ENCODE results near the gene MGMT.

The MGMT gene

GRCh38 chr10:129455625-129456024 lies 11.4 kb upstream of the MGMT start:
- no peak for DNase-seq (ENCODE audit: low read depth)

GRCh38 chr10:129459762-129460539 lies 7.1 kb upstream of the MGMT start:
- no peak for DNase-seq (ENCODE audit: low read depth)

GRCh38 chr10:129462257-129462795 lies 4.7 kb upstream of the MGMT start:
- no peak for DNase-seq (ENCODE audit: low read depth)

GRCh38 chr10:129464251-129464650 lies 2.8 kb upstream of the MGMT start:
- DNase-seq (ENCODE audit: low read depth), result no peak

GRCh38 chr10:129465796-129466702 lies 992 bp upstream of the MGMT start:
- DNase-seq (ENCODE audit: low read depth), result peak; percentile 5

GRCh38 chr10:129467359-129468064 lies 471 bp downstream of the MGMT start:
- no peak for DNase-seq (ENCODE audit: low read depth)

- DNase-seq (ENCODE audit: low read depth), result no peak
These were observed 1.1 kb downstream of the MGMT start for GRCh38 chr10:129468187-129468586.

GRCh38 chr10:129470103-129470851 lies 3.2 kb downstream of the MGMT start:
- no peak for DNase-seq (ENCODE audit: low read depth)

GRCh38 chr10:129471447-129472175 lies 4.6 kb downstream of the MGMT start:
- DNase-seq (ENCODE audit: low read depth), result no peak

GRCh38 chr10:129472696-129473555 lies 5.9 kb downstream of the MGMT start:
- DNase-seq (ENCODE audit: low read depth), result no peak

GRCh38 chr10:129474642-129475041 lies 7.6 kb downstream of the MGMT start:
- no peak for DNase-seq (ENCODE audit: low read depth)

- no peak for DNase-seq (ENCODE audit: low read depth)
These were observed 9.4 kb downstream of the MGMT start for GRCh38 chr10:129476431-129476830.

GRCh38 chr10:129477051-129477450 lies 10.0 kb downstream of the MGMT start:
- DNase-seq (ENCODE audit: low read depth), result no peak

GRCh38 chr10:129481641-129482040 lies 14.6 kb downstream of the MGMT start:
- no peak for DNase-seq (ENCODE audit: low read depth)

GRCh38 chr10:129483430-129484010 lies 16.5 kb downstream of the MGMT start:
- DNase-seq (ENCODE audit: low read depth), result no peak

- DNase-seq (ENCODE audit: low read depth), result no peak
These were observed 19.8 kb downstream of the MGMT start for GRCh38 chr10:129486805-129487204.

GRCh38 chr10:129491123-129491734 lies 24.2 kb downstream of the MGMT start:
- no peak for DNase-seq (ENCODE audit: low read depth)

GRCh38 chr10:129494176-129494575 lies 27.1 kb downstream of the MGMT start:
- DNase-seq (ENCODE audit: low read depth), result no peak

GRCh38 chr10:129494740-129495139 lies 27.7 kb downstream of the MGMT start:
- DNase-seq (ENCODE audit: low read depth), result no peak

Data from activated T-cell treated with anti-CD3 and anti-CD28 coated beads for 24 hours (primary cell).